VCaP (cell line): ENCODE measurements around the gene ZFR.
A peak's percentile ranks its signal among the peaks of the same experiment; 100 is the strongest.

Experiments
- H3K27ac ChIP-seq: fragments of 450-650 bp; 2 replicates; pipeline ENCODE4 v1.5.1; 2017
- TF ChIP-seq, protein P1 (sequence below): fragments of 450-650 bp; conservative IDR thresholded peaks from 2 replicates; pipeline ENCODE4 v1.5.1; 2017; ENCODE audit warnings: mild to moderate bottlenecking, moderate library complexity

ZFR gene

DNA sequence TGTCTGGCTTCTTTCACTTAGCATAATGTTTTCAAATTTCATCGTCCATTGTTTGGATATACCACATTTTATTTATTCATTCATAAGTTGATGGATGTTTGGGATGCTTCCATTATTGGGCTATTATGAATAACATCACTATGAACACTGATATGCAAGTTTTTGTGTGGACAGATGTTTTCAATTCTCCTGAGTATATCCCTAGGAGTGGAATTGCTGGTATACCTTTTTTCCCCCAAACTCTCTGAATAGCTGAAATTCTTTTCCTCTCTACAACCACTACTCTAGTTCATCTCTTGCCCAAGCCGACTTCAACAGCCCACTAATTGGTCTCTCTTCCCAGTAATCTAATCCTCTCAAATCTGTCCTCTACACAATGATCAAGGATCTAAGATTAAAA lies 4.7 kb upstream of the ZFR start:
- no peak overlapping the region for H3K27ac ChIP-seq
- TF ChIP-seq, protein P1, sequence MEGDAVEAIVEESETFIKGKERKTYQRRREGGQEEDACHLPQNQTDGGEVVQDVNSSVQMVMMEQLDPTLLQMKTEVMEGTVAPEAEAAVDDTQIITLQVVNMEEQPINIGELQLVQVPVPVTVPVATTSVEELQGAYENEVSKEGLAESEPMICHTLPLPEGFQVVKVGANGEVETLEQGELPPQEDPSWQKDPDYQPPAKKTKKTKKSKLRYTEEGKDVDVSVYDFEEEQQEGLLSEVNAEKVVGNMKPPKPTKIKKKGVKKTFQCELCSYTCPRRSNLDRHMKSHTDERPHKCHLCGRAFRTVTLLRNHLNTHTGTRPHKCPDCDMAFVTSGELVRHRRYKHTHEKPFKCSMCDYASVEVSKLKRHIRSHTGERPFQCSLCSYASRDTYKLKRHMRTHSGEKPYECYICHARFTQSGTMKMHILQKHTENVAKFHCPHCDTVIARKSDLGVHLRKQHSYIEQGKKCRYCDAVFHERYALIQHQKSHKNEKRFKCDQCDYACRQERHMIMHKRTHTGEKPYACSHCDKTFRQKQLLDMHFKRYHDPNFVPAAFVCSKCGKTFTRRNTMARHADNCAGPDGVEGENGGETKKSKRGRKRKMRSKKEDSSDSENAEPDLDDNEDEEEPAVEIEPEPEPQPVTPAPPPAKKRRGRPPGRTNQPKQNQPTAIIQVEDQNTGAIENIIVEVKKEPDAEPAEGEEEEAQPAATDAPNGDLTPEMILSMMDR = no peak

GRCh38 chr5:32446630-32447029 lies 2.1 kb upstream of the ZFR start:
- H3K27ac ChIP-seq = no peak overlapping the region
- TF ChIP-seq, protein P1 = no peak

- TF ChIP-seq, protein P1 = no peak
- H3K27ac ChIP-seq = no peak overlapping the region
Measured at GRCh38 chr5:32445831-32446614, 1.5 kb upstream of the ZFR start.

DNA sequence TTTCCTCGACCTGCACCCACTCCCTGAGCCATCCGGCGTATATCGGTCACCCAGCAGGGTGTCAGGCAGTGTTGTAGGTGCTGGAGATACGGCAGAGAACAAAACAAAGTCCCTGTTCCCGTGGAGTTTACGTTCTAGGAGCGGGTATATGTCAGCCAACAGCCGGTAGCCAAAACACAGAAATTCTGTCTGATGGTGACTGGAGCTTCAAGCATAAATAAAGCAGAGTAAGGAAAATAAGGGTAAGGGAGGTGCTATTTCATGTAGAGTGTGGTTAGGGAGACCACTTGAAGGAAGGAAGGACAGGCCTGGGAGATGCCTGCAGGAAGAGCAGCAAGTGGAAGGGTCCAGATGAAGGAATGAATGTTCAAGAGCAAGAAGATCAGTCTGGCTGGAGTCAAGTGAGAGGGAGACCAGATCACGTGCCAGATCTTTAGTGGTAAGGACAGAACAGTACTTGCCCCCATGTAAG lies 783 bp upstream of the ZFR start:
- H3K27ac ChIP-seq = peak overlapping the region; percentile 89; the same call in 1 of the 2 replicates

GRCh38 chr5:32443541-32444430 lies 754 bp downstream of the ZFR start:
- peak overlapping the region; percentile 89 for H3K27ac ChIP-seq
- TF ChIP-seq, protein P1 = no peak

More for the DNA sequence above, 783 bp upstream of the ZFR start:
- TF ChIP-seq, protein P1 = no peak

DNA sequence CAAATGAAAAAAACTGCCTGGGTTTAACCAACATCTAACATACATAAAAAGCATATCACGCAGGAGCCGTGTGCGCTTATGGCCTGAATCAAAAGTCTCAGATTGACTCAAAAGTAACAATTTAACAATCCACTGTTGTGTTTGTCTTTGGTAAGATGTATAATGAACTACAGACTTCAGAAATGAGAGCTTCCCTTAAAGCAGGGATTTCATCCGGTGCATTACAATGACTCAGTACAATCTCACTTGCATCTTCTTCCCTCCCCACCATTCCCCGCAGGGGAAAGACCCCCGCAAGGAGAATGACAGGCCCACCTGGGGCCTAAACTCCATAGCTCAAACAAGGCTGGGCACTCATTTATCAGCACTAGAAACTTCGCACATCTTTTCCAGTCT lies 1.4 kb downstream of the ZFR start:
- TF ChIP-seq, protein P1 = no peak
- peak overlapping the region; percentile 89 for H3K27ac ChIP-seq

DNA sequence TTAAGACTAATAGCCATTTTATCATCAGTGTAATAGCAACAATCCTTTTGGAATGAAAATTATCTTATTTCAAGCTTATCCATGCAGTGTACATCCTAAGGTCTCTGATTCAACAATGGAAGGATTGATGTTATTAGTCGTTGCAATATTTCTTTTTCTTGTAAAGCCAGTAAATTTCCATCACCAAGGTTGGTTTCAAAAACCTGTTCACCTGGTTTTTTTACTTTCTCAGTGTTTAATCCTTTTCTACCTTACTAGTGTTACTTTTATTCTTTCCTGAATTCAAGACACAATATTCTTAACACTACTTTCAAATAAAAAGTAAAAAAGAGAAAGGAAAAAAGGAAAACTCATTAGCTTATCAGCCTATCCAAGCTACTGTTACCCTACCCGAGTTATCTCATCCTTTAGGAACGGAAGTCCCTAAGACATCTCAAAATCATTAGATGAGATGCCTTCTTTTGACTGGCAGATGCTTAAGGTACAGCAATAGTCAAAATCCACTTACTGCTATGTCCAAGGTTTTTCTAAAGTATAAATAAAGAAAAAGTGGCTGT lies 5.4 kb downstream of the ZFR start:
- TF ChIP-seq, protein P1 = no peak
- peak overlapping the region; percentile 58 for H3K27ac ChIP-seq
